K562 (cell line): ENCODE data around the gene VDAC1.

Source experiments
- CTCF ChIP-seq, 3 experiments: IDR thresholded peaks in 2 of 3; conservative IDR thresholded peaks in 1 of 3; 2 replicates each; pipeline ENCODE4 v1.5.1; 2011 to 2012; ENCODE audit warnings: low read length in 3 of 3, mild to moderate bottlenecking in 3 of 3, control low read depth in 2 of 3, improper control_type of control experiment in 1 of 3, inconsistent platforms in 1 of 3, low read depth in 1 of 3, mixed read lengths in 1 of 3, moderate library complexity in 1 of 3; ENCODE audit not compliant: insufficient read depth in 2 of 3
- ELF1 ChIP-seq: fragments of 200-800 bp; sonication (Bioruptor generic); IDR thresholded peaks from 2 replicates; pipeline ENCODE4 v1.6.1; 2016; ENCODE audit warnings: missing genetic modification characterization, missing compliant biosample characterization
- FOXM1 ChIP-seq, 2 experiments: fragments of 450-650 bp in 1 of 2; sonication (generic) in 1 of 2; formaldehyde crosslinking in 1 of 2; IDR thresholded peaks; 2 replicates each; pipeline versions ENCODE4 v1.6.1 to v1.9.0; 2017 to 2022; ENCODE audit warnings: low read depth in 2 of 2, mild to moderate bottlenecking in 2 of 2, missing genetic modification reagents in 1 of 2, moderate library complexity in 1 of 2
- KLF1 ChIP-seq: fragments of 450-650 bp; IDR thresholded peaks from 2 replicates; pipeline ENCODE4 v1.6.1; 2016; ENCODE audit warnings: missing genetic modification characterization, missing compliant biosample characterization
- POLR2A ChIP-seq: fragments of 450-650 bp; conservative IDR thresholded peaks from 2 replicates; pipeline ENCODE4 v1.6.1; 2016
- POLR2AphosphoS2 ChIP-seq: IDR thresholded peaks from 2 replicates; pipeline ENCODE4 v1.6.1; 2012; ENCODE audit warnings: low read length, improper control_type of control experiment
- SMARCE1 ChIP-seq: fragments of 450-650 bp; IDR thresholded peaks from 2 replicates; pipeline ENCODE4 v1.7.1; 2016; ENCODE audit warnings: mild to moderate bottlenecking
- ZBTB11 ChIP-seq, 3 experiments: fragments of 200-800 bp in 1 of 3; fragments of 250-450 bp in 1 of 3; fragments of 450-650 bp in 1 of 3; sonication (Bioruptor Pico) in 1 of 3; sonication (Bioruptor generic) in 1 of 3; formaldehyde crosslinking in 1 of 3; IDR thresholded peaks; 2 replicates each; pipeline versions ENCODE4 v1.6.1 to v1.8.0; 2016 to 2022; ENCODE audit warnings: mild to moderate bottlenecking in 2 of 3, missing genetic modification characterization in 2 of 3, missing compliant biosample characterization in 1 of 3, moderate library complexity in 1 of 3
- ZBTB33 ChIP-seq: sonication (generic); formaldehyde crosslinking; IDR thresholded peaks from 2 replicates; pipeline ENCODE4 v1.8.1; 2023; ENCODE audit warnings: mild to moderate bottlenecking, missing genetic modification reagents
- ZNF140 ChIP-seq: fragments of 250-450 bp; sonication (Bioruptor Pico); IDR thresholded peaks from 2 replicates; pipeline ENCODE4 v1.8.0; 2021; ENCODE audit warnings: moderate library complexity, mild to moderate bottlenecking, inconsistent platforms

GRCh38 chr5:133985540-133986180, 19.1 kb downstream of the VDAC1 start:
- TF ChIP-seq ZBTB11 (CRISPR knock-in tag; IDR thresholded peaks at IDR 0.05) (no peak), FOXM1 (IDR thresholded peaks at IDR 0.05; ENCODE audit: low read depth) (no peak), FOXM1 (CRISPR knock-in tag; IDR thresholded peaks at IDR 0.05; ENCODE audit: low read depth) (no peak), CTCF (IDR thresholded peaks at IDR 0.05 in 2 of 3, conservative IDR thresholded peaks at IDR 0.05 in 1 of 3; ENCODE audit: insufficient read depth in 2 of 3, low read depth in 1 of 3, low read length in 3 of 3) (no peak), ZNF140 (CRISPR knock-in tag) (no peak), KLF1 (tag) (no peak), ZBTB33 (CRISPR knock-in tag) (no peak), POLR2AphosphoS2 (no peak), POLR2A (no peak; the same call in 1 of the 2 replicates), ELF1 (no peak), SMARCE1 (no peak)
